Right atrium auricular region (tissue), 2 donors: ENCODE measurements around the gene CD209. TPM values are rescaled to one million over a fixed set of nuclear protein-coding genes. Genes with fewer than 3 reads are reported as not detected.
A peak's percentile ranks its signal among the peaks of the same experiment; 100 is the strongest.

Source experiments
- DNase-seq: peaks from one replicate; pipeline ENCODE4 v3.0.0-alpha.2; 2019; ENCODE audit warnings: low spot score
- H3K27ac ChIP-seq, 2 donors: fragments of 200-600 bp; sonication (generic); 1 replicate in 1 of 2; 2 replicates in 1 of 2; pipeline ENCODE4 v1.5.1; 2016 to 2019
- H3K27me3 ChIP-seq, 2 donors: fragments of 200-600 bp; sonication (generic); one replicate each; pipeline versions ENCODE4 v1.5.1 to v1.6.0; 2017 to 2019
- H3K36me3 ChIP-seq: fragments of 200-600 bp; sonication (generic); one replicate; pipeline ENCODE4 v1.5.1; 2016
- H3K4me1 ChIP-seq, 2 donors: fragments of 200-600 bp; sonication (generic); one replicate each; pipeline versions ENCODE4 v1.5.1 to v1.6.0; 2017 to 2019
- H3K4me3 ChIP-seq, 2 donors: fragments of 200-600 bp; sonication (generic); 1 replicate in 1 of 2; 2 replicates in 1 of 2; pipeline ENCODE4 v1.5.1; 2017 to 2019; ENCODE audit warnings: mild to moderate bottlenecking in 1 of 2, moderate library complexity in 1 of 2
- H3K9me3 ChIP-seq, 2 donors: fragments of 200-600 bp; sonication (generic); one replicate each; pipeline ENCODE4 v1.5.1; 2019
- total RNA-seq, 2 donors: library from RNA; depleted of rRNA; stranded (reverse); fragments of >200 nt; gene quantifications; one replicate each; pipeline ENCODE4 v1.1.0, GENCODE V29; 2016
- TF ChIP-seq, protein P1 (sequence below), 2 donors: fragments of 200-600 bp; sonication (generic); IDR thresholded peaks; one replicate each; pipeline ENCODE4 v1.5.1; 2019; ENCODE audit warnings: antibody characterized with exemption in 2 of 2

CD209 gene
- total RNA-seq, 2 donors from 2014 or later, result 0.59 to 4.3 TPM

DNA sequence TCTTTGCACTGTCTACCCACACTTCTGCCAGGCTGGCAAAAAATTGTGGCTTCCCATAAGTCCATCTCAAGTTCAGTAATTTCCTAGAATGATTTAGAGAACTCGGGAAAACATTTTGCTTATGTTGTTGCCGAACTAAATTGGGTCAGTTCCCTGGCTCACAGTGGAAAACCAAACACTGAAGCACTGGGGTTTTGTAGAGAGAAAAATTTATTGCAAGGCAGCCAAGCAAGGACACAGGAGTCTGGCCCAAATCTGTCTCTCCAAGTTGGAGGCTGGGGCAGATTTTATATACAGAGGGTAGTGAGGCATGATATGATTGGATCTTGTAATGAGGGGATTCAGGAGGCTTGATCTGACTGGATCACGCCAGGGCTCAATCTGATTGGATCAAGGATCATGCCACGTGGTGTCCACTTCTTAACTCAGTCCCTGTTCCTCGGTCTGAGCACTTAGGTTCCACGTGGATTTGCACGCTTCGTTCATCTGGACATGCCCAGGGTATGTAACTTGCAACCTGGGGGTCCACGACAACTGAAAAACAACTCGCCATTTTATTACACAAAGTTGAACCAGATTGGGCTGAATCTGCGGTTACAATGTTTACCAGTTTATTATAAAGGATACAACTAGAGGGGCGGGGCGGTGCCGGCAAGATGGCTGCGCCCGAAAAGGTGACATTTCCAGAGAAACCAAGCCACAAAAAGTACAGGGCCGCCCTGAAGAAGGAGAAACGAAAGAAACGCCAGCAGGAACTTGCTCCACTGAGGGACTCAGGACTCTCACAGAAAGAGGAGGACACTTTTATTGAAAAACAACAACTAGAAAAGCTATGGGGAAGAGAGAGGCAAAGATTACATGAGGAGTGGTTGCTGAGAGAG is 7.3 kb downstream of the CD209 start:
- no peak overlapping the region for H3K4me3 ChIP-seq
- H3K27ac ChIP-seq, result peak overlapping the region in 1 of 2 donors; percentile 2
- no peak for DNase-seq
- TF ChIP-seq, protein P1, sequence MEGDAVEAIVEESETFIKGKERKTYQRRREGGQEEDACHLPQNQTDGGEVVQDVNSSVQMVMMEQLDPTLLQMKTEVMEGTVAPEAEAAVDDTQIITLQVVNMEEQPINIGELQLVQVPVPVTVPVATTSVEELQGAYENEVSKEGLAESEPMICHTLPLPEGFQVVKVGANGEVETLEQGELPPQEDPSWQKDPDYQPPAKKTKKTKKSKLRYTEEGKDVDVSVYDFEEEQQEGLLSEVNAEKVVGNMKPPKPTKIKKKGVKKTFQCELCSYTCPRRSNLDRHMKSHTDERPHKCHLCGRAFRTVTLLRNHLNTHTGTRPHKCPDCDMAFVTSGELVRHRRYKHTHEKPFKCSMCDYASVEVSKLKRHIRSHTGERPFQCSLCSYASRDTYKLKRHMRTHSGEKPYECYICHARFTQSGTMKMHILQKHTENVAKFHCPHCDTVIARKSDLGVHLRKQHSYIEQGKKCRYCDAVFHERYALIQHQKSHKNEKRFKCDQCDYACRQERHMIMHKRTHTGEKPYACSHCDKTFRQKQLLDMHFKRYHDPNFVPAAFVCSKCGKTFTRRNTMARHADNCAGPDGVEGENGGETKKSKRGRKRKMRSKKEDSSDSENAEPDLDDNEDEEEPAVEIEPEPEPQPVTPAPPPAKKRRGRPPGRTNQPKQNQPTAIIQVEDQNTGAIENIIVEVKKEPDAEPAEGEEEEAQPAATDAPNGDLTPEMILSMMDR (IDR thresholded peaks at IDR 0.05), result no peak
- no peaks in the 10 kb centered on the region for H3K4me1 ChIP-seq
- H3K27me3 ChIP-seq, result no peaks in the 10 kb centered on the region
- H3K9me3 ChIP-seq, result no peaks in the 10 kb centered on the region
- no peaks in the 10 kb centered on the region for H3K36me3 ChIP-seq

DNA sequence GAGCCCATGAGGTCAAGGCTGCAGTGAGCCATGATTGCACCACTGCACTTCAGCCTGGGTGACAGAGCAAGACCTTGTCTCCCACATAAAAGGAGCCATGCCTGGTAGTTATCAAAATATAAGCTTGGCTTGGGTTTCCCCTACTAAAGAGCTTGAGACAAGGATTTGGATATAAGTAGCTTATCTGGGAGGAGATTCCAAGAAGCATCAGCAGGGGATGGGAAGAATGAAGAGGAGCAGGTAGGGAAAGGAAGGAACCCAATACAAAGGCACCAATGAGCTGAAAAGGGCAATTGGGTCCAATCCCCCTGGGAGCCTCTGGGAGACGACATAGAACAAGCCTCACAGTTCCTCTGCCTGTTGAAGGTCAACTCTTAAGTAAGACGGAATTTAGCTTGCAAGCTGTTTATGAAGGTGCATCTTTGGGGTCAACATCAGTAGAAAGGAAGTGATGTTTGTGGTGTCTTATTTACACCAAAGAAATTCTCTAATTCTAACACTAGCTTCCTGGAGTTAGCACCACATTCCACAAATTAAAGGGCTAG is 8.1 kb downstream of the CD209 start:
- H3K27me3 ChIP-seq, result no peaks in the 10 kb centered on the region
- H3K4me1 ChIP-seq, result no peaks in the 10 kb centered on the region

DNA sequence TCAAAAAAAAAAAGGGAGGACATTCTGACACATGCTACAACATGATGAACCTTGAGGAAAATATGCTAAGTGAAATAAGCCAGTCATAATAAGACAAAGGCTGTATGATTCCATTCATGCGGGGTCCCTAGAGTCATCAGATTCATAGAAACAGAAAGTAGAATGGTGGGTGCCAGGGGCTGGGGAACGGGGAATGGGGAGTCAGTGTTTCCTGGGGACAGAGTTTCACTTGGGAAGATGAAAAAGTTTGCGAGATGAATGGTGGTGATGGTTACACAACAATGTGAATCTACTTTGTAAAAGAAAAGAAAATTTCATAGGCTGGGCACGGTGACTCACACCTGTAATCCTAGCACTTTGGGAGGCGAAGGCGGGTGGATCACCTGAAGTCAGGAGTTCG is 9.3 kb downstream of the CD209 start:
- H3K4me1 ChIP-seq, result no peaks in the 10 kb centered on the region
- H3K36me3 ChIP-seq, result no peaks in the 10 kb centered on the region
- H3K9me3 ChIP-seq, result no peaks in the 10 kb centered on the region
- DNase-seq, result no peak
- no peak overlapping the region for H3K27ac ChIP-seq
- no peak overlapping the region for H3K4me3 ChIP-seq
- no peaks in the 10 kb centered on the region for H3K27me3 ChIP-seq
- TF ChIP-seq, protein P1 (IDR thresholded peaks at IDR 0.05), result no peak

More for the DNA sequence above, 8.1 kb downstream of the CD209 start:
- TF ChIP-seq, protein P1 (IDR thresholded peaks at IDR 0.05), result no peak
- Histone ChIP-seq H3K36me3 (no peaks in the 10 kb centered on the region), H3K4me3 (no peak overlapping the region), H3K9me3 (no peaks in the 10 kb centered on the region), H3K27ac (no peak overlapping the region)
- no peak for DNase-seq

DNA sequence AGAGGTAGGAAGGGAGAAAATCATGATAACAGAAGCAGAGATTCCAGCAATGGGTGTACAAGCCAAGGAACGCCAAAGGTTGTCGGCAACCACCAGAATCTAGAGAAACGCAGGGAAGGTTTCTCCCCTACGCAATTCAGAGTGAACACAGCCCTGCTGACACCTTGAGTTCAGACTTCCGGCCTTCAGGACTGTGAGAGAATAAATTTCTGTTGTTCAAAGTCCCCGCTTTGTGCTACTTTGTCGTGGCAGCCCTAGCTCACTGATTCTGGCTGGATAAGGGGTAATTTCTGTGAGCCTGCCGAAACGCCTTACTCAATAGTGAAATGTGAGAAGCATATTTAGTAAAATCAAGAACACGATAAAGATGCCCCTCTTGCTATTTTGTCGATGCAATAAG is 10.1 kb downstream of the CD209 start:
- H3K4me3 ChIP-seq, result no peak overlapping the region
- H3K27me3 ChIP-seq, result peaks cover 0 to 3% of the 10 kb centered on the region in 2 donors
- H3K4me1 ChIP-seq, result no peaks in the 10 kb centered on the region
- no peak overlapping the region for H3K27ac ChIP-seq
- H3K36me3 ChIP-seq, result no peaks in the 10 kb centered on the region
- no peaks in the 10 kb centered on the region for H3K9me3 ChIP-seq
- TF ChIP-seq, protein P1 (IDR thresholded peaks at IDR 0.05), result no peak
- no peak for DNase-seq

DNA sequence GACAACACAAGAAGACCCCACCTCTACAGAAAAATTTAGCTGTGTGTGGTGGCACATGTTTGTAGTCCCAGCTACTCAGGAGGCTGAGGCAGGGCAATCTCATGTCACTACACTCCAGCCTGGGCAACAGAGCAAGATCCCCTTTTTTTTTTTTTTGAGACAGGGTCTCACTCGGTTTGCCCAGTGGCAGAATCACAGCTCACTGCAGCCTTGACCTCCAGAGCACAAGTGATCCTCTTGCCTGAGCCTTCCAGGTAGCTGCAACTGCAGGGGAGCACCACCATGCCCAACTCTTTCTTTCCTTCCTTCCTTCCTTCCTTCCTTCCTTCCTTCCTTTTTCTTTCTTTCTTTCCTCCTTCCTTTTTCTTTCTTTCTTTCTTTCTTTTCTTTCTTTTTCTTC is 11.2 kb downstream of the CD209 start:
- H3K27me3 ChIP-seq, result peaks cover 0 to 9% of the 10 kb centered on the region in 2 donors
- H3K4me3 ChIP-seq, result no peak overlapping the region
- no peak overlapping the region for H3K27ac ChIP-seq
- no peak for DNase-seq
- no peaks in the 10 kb centered on the region for H3K9me3 ChIP-seq
- H3K36me3 ChIP-seq, result no peaks in the 10 kb centered on the region
- no peaks in the 10 kb centered on the region for H3K4me1 ChIP-seq
- TF ChIP-seq, protein P1 (IDR thresholded peaks at IDR 0.05), result no peak
